HEK293T (cell line): ENCODE data around the gene DCUN1D4.

ENCODE experiments used
- ARNT ChIP-seq: fragments of 450-650 bp; IDR thresholded peaks from 2 replicates; pipeline ENCODE4 v1.6.1; 2017; ENCODE audit warnings: mild to moderate bottlenecking
- BHLHE40 ChIP-seq: fragments of 450-650 bp; IDR thresholded peaks from 2 replicates; pipeline ENCODE4 v1.6.1; 2016; ENCODE audit warnings: mild to moderate bottlenecking, moderate library complexity, borderline replicate concordance
- ELF4 ChIP-seq: fragments of 450-650 bp; IDR thresholded peaks from 2 replicates; pipeline ENCODE4 v1.6.1; 2017; ENCODE audit warnings: antibody characterized with exemption
- FOXA1 ChIP-seq: fragments of 450-650 bp; IDR thresholded peaks from 2 replicates; pipeline ENCODE4 v1.6.1; 2016; ENCODE audit warnings: mild to moderate bottlenecking
- FOXK2 ChIP-seq: fragments of 450-650 bp; IDR thresholded peaks from 2 replicates; pipeline ENCODE4 v1.6.1; 2016; ENCODE audit warnings: mild to moderate bottlenecking
- FOXM1 ChIP-seq: fragments of 450-650 bp; IDR thresholded peaks from 2 replicates; pipeline ENCODE4 v1.6.1; 2017; ENCODE audit warnings: mild to moderate bottlenecking, borderline replicate concordance
- HDGF ChIP-seq: fragments of 450-650 bp; IDR thresholded peaks from 2 replicates; pipeline ENCODE4 v1.6.1; 2017; ENCODE audit warnings: antibody characterized with exemption, borderline replicate concordance
- L3MBTL2 ChIP-seq: fragments of 450-650 bp; conservative IDR thresholded peaks from 2 replicates; pipeline ENCODE4 v1.6.1; 2016; ENCODE audit warnings: mild to moderate bottlenecking
- LEF1 ChIP-seq: fragments of 450-650 bp; IDR thresholded peaks from 2 replicates; pipeline ENCODE4 v1.6.1; 2017; ENCODE audit warnings: mild to moderate bottlenecking, borderline replicate concordance
- NFRKB ChIP-seq: fragments of 450-650 bp; IDR thresholded peaks from 2 replicates; pipeline ENCODE4 v1.6.1; 2016; ENCODE audit warnings: mild to moderate bottlenecking, moderate library complexity
- SP1 ChIP-seq: fragments of 450-650 bp; IDR thresholded peaks from 2 replicates; pipeline ENCODE4 v1.6.1; 2017
- SUZ12 ChIP-seq: fragments of 450-650 bp; IDR thresholded peaks from 2 replicates; pipeline ENCODE4 v1.6.1; 2016; ENCODE audit warnings: mild to moderate bottlenecking
- TARDBP ChIP-seq: fragments of 450-650 bp; IDR thresholded peaks from 2 replicates; pipeline ENCODE4 v1.6.1; 2016

DNA sequence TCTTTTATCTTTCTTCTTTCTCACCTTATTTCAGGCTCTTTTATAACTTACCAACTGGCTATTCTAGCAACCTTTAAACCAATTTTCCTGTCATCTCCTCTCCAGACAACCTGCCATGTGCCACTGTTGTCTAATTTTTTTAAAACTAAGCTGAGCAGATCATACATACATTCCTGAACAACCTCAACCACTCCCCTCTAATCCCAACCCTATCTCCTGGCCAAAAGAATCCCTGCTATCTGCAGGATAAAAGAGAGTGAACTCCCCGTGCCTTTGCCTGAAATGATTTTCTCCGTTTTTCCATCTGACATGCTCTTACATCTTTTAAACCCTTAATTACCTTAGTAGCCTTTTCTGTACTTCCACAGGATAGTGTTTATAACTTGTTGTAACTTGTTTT is 35.5 kb downstream of the DCUN1D4 start:
- no peak for TF ChIP-seq HDGF
- no peak for TF ChIP-seq BHLHE40
- no peak for TF ChIP-seq ARNT
- TF ChIP-seq SP1, result no peak
- TF ChIP-seq TARDBP, result no peak
- no peak for TF ChIP-seq FOXK2
- no peak for TF ChIP-seq SUZ12
- TF ChIP-seq FOXM1, result no peak
- TF ChIP-seq L3MBTL2, result no peak
- TF ChIP-seq ELF4, result no peak
- no peak for TF ChIP-seq NFRKB
- TF ChIP-seq FOXA1, result no peak
- no peak for TF ChIP-seq LEF1
